GM18526 (cell line): ENCODE measurements around the gene TRIM10.

Source experiments
- POLR2A ChIP-seq: IDR thresholded peaks from 3 replicates; pipeline ENCODE4 v1.6.1; 2011; ENCODE audit not compliant: insufficient read length; ENCODE audit errors: extremely low read depth

Gene TRIM10

DNA sequence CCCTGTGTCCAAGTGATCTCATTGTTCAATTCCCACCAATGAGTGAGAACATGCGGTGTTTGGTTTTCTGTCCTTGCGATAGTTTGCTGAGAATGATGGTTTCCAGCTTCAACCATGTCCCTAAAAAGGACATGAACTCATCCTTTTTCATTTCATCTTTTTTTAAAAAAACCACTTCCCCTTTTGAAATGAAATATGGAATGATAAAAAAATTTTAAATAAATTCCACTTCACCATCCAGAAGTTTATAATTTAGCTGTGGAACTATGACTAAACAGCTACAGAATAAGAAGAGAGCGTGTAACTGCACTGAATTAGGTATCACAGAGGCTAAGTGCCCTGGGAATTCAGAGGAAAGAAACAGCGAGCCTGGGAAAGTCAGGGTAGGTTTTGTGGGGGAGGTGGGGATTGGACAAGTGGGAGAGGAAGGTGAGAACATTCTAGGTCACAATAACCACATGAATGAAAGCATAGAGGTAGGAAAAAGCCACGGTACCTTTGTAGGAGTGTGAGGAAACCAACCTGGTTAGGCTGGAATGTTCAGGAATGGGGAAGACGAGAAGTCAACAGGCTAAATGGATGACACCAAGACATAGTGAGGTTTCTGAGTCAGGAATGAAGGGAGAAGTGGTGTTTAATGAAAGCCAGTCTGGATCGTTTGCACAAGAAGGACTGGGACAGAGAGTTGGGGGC is 11.0 kb downstream of the TRIM10 start:
- TF ChIP-seq POLR2A: no peak

DNA sequence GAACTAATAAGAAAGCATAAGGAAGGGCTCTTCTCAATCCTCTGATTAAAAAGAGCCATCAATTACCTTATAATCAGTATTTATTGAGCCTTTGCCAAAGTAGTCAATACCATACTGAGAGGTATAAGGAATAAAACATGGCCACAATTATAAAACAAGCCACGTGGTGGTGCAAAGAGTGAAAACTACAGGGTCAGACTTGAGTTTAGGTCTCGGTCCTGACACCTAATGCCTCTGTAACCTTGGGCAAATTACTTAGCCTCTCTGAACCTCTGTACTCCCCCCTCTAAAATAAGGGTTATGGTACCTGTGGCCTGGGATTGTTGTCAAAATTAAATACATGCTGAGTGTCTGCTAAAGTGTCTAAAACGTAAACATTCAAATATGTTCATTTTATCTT is 11.8 kb downstream of the TRIM10 start:
- no peak for TF ChIP-seq POLR2A

DNA sequence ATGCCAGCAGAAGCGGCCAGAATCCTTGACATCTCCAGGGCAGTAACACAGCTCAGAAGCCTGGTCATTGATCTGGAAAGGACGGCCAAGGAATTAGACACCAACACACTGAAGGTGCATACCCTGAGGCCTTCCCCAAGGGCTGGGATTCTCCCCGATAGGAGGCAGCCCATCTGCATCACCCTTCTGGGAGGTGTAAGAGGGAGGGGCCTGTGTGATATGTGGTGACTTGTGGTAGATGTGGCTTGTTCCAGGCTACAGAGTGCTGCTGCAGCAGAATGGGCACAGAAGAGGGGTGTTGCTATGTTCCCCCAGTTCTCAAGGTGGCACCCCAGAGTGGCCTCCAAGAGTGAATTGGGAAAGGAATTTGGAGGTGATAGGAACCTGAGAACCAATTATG is 13.9 kb downstream of the TRIM10 start:
- no peak for TF ChIP-seq POLR2A

DNA sequence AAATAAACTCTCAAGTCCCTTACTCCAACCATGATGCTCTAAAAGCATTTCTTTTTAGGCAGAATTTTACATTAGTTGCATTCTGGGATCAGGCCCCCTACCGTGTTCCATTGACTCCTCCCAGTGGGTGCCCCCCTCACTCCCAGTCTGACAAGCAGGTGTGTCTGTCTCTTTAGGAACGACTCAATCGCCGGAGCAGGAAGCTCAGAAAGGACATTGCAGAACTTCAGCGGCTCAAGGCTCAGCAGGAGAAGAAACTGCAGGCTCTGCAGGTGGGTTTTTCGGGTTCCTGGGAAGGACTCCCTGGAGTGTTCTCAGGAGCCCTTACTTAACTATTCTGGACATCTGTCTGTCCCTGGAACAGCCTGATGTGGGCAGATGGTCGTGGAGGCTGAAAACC is 15.2 kb downstream of the TRIM10 start:
- TF ChIP-seq POLR2A: no peak

DNA sequence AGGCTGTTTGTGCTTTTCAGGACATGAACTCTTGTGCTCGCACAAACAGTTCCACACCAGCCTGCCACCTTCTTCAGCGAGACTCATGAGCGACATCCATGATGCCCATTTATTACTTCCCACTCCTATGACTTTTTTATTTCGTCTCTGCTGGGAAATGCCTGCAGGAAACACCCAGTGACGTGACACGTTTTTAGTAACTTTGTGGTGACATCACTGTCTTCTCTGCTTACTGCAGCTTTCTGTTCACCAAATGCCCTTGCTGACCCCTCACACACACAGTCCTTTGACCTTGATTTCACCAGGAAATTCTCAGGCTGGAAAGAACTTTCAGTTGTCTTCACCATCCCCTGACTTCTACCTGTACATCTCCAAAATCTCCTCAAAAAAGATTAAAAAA is 16.2 kb downstream of the TRIM10 start:
- no peak for TF ChIP-seq POLR2A

DNA sequence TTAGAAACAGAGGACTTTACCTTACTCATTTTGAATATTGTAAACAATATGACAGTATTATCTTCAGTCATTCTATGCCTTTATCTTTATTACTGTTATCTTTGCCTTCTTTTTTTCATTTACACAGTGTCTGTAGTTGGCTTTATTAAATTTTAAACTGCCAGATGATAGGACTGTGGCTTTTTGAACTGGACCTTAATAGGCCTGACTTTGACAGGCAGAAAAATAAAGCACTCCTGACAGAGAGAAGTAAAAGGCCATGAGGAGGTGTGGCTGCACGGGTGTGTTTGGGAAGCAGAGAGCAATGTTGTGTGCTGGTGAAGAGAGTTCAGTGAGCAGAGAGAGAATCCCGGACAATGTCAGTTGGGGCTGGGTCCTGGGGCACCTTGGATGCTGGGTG is 17.2 kb downstream of the TRIM10 start:
- TF ChIP-seq POLR2A: no peak

DNA sequence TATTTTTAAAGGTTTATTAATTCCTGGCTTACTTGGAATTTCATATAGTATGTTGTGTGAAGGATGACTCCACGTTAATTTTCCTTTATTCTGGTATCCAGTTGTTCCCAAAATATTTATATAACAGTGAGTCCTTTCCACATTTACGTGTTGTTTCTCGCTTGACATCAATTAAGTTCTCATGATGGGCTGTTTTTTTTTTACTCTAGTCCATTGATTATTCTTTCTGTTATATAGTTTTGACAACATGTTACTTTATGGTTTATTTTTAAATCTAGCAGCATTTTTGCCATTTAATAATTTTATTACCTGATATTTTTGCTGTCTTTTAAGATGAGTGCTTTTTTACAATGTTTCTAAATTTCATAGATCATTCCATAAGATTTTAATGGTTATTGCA is 18.3 kb downstream of the TRIM10 start:
- no peak for TF ChIP-seq POLR2A

DNA sequence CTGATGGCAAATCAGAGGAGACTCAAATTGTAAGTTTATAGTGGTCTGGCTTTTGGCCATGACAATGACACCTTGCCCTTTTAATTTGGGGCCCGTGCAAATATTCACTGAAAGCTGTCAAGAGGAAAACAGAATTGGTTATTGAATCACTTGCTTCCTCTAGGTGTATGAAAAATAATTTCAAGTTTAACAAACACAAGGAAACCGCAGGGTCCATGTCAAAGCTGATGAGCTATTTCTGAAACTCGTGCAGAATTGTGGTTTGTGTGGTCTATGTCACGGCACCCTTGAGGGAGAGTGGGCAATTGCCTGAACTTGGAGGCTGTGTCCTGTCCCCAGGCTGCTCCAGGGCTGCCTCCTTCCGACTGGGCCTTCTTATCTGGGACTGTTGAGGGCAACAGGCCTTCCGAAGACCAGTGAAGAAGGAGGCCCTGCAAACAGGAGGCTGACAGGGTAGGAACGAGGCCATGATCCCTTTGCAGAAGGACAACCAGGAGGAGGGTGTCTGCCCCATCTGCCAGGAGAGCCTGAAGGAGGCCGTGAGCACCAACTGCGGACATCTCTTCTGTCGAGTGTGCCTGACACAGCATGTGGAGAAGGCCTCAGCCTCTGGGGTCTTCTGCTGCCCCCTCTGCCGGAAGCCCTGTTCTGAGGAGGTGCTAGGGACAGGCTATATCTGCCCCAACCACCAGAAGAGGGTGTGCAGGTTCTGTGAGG is 24.3 kb downstream of the TRIM10 start:
- TF ChIP-seq POLR2A: no peak

DNA sequence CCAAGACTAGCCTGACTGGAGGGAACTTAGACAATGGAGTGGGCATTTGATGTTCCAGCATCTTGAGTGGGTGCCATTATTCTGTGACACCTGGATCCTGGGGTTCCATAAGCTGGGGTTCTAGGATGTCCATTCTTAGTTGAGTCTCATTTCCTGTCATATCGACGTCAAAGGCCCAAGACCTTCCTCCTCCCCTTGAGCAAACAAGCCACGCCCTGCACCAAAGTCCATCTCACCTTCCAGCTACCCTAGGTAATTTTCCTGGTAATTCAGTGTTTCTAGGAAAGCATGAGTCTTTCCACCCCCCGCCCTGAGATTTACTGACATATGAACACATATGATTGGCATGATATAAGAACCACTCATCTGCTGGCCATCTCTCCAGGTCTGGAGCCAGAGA is 25.3 kb downstream of the TRIM10 start, which contains the start of gene TRIM40:
TRIM40 (plus strand) TSS at position 384 of the 400 bp plus-strand sequence. CDS start 897 bp downstream, outside the sequence.
- TF ChIP-seq POLR2A: no peak

DNA sequence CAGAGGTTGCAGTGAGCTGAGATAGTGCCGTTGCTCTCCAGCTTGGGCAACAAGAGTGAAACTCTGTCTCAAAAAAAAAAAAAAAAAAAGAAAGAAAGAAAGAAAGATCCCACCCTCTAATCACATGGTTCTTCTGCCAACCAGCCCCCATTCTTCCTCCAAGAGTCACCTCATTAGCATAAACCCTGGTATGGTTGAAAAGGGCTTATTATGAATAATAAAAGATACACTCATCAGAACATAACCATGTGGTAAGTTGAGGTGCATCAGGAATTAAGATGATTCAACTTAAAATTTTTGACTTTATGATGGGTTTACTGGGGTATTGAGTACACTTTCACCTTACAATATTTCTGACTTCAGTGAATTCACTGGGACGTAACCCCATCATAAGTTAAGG is 25.9 kb downstream of the TRIM10 start:
- TF ChIP-seq POLR2A: no peak

DNA sequence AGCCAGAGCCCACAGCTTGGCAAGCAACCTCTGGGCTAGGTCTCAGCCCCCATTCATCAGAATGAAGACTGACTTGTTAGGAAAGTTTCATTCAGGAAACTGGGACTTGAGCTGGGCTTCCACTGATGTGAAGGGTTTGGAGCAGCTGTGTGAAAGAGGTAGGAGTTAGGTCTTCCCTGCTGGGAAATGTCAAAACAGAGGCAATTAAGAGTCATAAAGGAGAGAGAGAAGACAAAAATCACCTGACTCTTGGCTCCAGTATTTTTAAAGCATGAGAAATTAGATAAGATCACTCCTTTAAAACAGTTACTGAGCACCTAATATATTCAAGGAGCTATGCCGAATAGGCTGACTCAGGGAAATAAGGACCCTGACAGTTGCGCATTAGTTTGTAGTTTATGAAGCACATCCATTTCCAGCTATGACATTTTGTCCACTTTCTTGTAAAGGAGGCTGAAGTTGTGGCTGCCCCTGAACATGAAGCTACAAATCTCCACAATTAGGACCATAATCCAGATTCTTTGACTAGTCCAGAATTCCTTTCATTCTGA is 29.0 kb downstream of the TRIM10 start:
- no peak for TF ChIP-seq POLR2A

DNA sequence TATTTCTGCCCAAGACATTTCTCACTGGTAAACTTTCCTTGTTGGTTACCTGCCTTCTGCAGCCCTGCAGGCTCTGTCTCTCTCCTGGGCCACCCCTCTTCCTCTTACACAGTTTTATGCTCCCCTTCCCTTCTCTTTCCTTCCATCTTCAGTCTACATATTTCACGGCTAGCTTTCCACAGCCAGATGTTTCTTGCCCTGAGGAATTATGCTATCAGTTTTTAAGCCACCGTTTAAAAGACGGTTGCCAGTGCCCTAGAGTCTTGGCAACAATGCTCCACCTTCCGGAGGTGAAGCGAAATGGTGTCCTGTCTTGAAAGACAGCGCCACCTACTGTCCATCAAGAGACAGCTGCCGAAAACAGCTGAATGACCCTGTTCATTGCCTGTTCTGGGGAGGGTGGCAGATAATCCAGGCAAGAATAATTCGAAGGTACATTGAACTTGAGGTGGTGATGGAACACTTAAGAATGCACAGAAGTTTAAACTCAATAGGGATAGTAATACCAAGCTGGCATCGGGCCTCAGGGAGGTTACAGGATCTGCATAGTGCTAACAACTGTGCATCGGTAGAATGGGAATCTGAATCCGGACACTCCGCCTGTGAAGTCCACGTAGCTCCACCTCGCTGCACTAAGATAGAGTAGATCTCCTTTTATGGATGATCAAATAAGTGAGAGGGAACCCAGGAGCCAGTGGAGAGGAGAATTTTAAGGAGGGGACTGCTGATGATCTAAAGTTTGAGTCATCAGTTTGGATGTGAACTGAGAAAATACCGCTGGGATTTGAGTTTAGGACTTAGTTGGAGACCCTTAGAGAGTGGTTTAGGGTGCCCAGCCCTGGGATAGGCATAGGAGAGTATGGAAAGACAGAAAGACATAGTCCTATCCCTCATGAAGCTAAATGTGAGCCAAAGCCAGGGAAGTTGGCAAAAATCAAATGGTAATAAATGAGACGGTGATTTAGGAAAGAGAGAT is 29.8 kb downstream of the TRIM10 start:
- no peak for TF ChIP-seq POLR2A

DNA sequence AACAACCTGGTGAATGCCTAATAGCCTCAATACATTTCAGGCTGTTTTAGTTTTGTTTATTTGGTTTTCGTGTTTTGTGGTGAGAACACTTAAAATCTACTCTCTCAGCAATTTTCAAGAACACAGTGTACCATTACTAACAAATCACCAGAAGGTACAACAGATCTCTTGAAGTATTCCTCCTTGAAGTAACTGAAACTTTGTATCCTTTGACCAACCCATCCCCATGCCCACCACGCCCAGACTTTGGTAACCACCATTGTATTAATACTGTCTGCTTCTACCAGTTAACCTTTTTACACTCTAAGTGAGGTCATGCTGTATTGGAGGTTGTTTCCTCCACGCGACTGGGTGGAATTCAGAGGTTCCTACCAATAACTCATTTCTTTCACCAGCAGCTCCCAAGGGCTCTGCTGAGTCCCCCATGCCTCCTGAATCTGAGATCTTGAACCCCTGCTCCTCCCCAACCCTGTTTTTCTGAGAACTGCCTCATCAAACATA is 30.8 kb downstream of the TRIM10 start:
- TF ChIP-seq POLR2A: no peak

DNA sequence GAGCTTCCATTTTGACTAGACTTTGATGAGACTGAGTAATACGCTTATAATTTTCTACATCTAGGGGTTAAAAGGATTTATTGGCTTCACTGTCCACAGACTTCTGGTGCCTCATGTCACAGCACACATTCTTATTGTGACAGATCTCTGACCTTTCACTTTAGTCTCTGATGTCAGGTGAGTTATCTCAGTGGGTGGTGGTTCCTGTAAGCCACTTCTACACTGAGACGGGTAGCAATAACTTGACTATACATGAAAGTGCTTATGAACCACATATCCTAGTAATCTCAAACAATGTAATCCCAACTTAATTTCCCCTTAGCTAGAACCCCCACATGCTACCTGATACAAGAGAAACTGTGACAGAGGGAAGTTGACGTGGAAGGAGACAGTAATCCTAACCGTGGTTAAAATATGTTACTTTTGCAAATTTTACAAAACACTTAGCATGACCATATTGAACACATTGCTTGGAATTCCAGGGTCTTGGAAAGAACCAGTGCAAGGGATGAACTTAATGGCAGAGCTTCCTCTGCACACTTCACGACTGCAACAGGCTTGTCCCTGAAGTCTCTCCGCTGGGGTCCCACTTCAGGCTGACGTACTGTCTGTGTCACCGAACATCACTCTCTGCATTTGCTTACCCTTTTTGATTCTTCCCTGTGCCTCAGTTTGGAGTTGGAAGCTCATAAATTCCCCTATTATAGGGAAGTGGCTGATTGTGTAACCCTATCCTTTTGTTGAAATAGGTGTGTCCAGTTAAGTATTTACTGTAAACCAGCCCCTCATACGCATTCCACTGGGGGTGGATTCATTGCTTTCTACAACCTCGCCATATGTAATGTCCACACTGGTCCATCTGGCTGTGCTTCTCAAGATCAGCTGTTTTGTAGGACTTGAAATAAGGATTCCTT is 31.5 kb downstream of the TRIM10 start:
- no peak for TF ChIP-seq POLR2A

DNA sequence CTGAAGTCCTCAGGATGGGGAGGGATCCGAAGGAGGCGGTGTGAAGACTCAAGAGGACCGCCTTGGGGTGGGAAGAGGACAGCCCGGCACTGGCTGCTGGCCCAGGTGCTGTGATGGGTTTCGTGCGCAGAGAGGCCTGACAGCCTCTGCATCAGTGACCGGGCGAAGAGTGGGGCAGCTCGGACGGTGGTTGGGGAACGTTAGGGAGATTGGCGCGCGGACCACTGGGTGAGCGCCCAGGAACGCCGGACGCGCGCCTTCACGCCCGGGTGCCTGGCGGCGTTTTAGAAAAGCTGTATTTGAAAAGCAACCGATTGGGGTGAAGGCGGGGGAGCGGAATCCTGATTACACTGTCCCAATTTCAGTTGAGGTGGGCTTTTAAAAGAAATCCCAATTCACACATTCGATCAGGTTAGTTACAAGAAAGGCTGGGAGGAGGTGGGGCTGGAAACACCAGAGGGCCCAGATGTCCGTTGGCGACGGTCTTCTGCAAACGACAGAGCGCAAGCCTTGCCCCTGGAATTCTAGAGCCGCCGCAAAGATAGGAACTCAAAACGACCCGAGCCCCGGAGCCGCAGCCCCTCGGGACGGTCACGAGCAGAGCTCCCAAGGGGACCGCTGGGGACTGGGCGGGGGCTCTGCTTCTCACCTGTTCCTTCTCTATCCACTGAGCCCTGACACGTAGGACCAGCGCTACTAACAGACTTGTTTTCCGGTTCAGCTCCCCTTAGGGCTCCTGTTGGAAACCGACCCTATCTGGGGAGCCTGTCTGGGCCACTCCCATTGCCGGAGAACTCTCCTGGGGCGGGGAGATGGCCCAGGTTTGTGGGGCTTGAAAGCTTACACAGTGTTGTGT is 33.5 kb downstream of the TRIM10 start:
- no peak for TF ChIP-seq POLR2A
